Mucosa of gallbladder (tissue), 1 donor: ENCODE data around the gene CNTN4. TPM values are rescaled to one million over a fixed set of nuclear protein-coding genes. Genes with fewer than 3 reads are reported as not detected.

ENCODE experiments used
- DNase-seq: peaks from one replicate; pipeline ENCODE4 v3.0.0-alpha.2; 2020; ENCODE audit warnings: low spot score
- total RNA-seq: library from RNA; stranded (reverse); gene quantifications from one replicate; pipeline ENCODE4 v1.2.1, GENCODE V29; 2021
- donor health status: DM: no; HTN: no; CAD: no.

CNTN4 gene
- total RNA-seq, 1 donor from 2014 or later: 5.2 TPM

- DNase-seq: no peak
Observed at GRCh38 chr3:2392981-2393380, 294.3 kb downstream of the CNTN4 start.

DNA sequence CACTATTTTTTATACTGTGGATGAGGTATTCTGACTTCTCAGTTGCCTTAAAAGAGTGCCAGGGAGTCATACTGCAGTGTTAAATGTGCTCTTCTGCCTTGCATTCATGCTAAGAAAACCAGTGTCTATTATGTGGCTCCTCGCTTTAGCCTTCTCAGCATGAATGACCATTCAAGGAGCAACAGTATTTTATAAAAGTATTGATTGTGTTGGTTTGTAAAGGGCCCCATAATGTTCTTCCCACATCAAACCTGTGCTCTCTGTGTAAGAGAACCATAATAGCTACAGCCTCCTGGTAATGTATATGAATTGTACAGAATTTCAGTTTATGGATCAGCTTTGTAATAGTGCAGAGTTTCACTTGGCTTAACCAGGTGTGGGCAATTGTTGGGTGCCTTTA is 316.4 kb downstream of the CNTN4 start:
- DNase-seq: no peak

DNA sequence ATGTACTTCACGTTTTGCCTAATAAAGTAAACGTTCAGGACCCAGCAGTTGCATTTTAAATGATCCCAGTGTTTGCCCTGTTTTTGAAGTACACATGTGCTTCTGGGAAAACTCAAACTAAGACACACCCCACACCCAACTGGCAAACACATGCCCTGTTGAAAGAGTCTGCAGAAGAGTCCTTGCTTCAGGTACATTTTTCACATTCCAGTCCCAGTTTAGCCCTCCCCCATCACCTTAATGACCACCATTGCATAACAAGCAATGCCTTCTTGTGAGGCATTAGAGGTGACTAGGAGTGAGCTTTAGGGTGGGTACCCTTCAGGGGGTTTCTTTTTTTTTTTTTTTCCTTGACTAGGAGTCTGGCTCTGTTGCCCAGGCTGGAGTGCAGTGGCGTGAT is 322.3 kb downstream of the CNTN4 start:
- DNase-seq: no peak

GRCh38 chr3:2423143-2423542 is 324.5 kb downstream of the CNTN4 start:
- no peak for DNase-seq

DNA sequence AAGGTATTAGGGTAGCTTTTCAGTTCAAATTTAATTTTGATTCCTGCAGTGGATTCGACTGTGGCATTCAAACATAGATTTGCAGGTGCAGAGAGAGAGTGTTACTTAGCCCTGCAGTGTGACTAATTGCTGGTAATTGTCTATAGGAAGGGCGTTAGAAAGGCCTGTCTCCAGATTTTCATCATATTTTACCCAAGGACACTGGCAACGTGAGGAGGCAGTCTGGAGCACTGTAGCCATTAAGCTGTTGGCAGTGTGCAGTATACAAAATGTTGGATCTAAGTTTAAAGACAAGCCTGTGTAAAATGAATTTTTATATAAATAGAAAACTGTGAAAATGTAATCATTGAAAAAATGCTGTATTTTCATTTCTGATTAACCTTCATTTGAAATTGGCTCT is 342.9 kb downstream of the CNTN4 start:
- no peak for DNase-seq

DNA sequence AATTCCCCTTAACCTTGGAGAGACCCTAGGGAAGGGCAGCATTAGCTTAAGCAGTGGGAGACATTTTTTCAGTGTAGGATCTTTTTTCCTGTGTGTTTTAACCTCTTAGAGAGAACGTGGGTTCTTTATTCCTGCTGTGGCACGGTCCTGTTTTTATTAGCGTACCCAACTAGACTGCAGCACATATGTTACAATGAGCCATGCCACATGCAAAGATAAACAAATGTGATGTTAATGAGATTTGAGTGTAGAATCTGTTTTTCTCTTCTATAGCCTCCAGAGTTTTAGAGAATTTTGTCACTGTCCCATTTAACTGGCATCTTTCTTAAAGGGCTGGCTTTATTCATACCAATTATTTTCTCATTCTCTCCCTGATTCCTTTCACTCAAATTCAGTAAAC is 347.5 kb downstream of the CNTN4 start:
- DNase-seq: no peak

- DNase-seq: no peak
Observed at GRCh38 chr3:2452249-2452648, 353.6 kb downstream of the CNTN4 start.

- DNase-seq: no peak
Observed at GRCh38 chr3:2454865-2455264, 356.2 kb downstream of the CNTN4 start.

DNA sequence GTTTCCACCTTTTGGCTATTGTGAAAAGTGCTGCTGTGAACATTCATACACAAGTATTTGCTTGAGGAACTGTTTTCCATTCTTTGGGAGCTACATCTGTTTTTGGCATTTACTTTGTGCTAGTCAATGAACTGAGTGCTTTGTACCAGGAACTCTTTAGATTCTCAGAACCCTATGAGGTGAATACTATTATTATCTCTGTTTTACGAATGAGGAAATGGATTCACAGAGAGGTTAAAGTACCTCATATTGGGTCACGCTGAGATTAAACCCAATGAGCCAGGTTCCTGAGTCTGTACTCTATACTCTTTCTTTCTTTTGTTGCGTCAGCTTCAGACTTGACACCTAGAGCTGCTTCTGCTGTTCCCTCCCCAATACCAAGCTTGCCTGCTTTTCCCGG is 358.1 kb downstream of the CNTN4 start:
- DNase-seq: no peak

- DNase-seq: no peak
Observed at GRCh38 chr3:2458816-2459215, 360.1 kb downstream of the CNTN4 start.

DNA sequence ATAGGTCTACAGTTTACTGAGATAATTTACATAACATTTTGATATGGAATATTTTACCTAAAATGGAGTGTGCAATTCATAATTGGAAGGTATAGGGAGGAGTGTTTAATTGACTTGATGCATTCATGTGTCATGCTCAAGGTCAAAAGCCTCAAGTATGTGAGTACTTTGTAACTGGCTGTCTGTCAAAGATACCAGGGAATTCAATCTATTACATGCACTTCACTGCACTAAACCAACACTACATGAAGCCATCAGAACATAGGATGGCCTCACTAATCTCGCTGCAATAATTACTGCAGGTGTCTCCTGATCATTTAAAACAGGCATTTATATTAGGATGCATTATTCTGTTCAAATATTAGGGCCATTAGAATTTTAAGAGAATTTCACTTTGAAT is 367.2 kb downstream of the CNTN4 start:
- DNase-seq: no peak

GRCh38 chr3:2468816-2469215 is 370.1 kb downstream of the CNTN4 start:
- no peak for DNase-seq

GRCh38 chr3:2476996-2477395 is 378.3 kb downstream of the CNTN4 start:
- DNase-seq: no peak

DNA sequence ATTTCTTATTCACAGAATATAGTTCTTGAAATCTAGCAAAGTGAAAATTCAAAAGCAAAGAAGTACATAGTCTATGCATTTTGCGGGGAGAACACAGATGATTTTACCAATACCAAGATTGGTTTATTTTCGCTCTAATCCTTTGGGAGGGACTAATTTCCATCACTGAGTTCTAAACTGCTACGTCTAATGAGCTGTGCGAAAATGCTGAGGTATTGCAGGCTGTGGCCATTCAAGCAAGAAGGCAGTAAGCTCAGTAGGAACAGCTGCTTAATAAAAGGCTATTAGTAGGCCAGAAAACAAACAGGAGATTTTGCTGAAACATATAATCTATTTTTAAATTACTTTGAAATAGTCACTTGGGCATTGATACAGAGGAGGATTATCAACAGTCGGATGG is 379.0 kb downstream of the CNTN4 start:
- DNase-seq: no peak

- DNase-seq: no peak
Observed at GRCh38 chr3:2484162-2485026, 385.7 kb downstream of the CNTN4 start.

DNA sequence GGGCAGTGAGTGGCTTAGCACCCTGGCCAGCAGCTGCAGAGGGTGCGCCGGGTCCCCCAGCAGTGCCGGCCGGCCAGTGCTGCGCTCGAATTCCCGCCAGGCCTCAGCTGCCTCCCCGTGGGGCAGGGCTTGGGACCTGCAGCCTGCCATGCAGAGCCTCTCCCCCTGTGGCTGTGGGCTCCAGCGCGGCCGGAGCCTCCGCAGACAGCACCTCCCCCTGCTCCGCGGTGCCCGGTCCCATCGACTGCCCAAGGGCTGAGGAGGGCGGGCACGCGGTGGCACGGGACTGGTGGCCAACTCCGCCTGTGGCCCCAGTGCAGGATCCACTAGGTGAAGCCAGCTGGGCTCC is 386.3 kb downstream of the CNTN4 start:
- no peak for DNase-seq

GRCh38 chr3:2495746-2496145 is 397.1 kb downstream of the CNTN4 start:
- DNase-seq: no peak

DNA sequence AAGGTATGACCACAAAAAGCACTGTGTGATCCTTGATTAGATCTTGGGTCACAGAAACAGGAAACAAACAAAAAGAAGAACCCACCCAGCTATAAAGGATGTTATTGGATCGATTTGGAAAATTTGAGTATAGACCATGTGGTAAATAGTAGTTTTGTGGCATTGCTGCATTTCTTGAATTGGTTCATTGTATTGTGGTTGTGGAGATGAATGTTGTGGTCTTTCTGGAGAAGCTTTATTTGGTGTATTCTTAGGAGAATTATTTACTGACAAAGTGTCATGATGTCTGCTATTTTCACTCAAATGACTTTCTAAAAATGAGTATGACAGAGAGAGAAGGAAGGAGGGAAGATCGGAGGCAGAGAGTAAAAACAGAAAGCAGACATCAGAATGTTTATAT is 406.2 kb downstream of the CNTN4 start:
- DNase-seq: no peak

- DNase-seq: no peak
Observed at GRCh38 chr3:2506776-2507175, 408.1 kb downstream of the CNTN4 start.

GRCh38 chr3:2510591-2511145 is 412.0 kb downstream of the CNTN4 start:
- no peak for DNase-seq

GRCh38 chr3:2511356-2511755 is 412.7 kb downstream of the CNTN4 start:
- DNase-seq: no peak

GRCh38 chr3:2512881-2513280 is 414.2 kb downstream of the CNTN4 start:
- no peak for DNase-seq

DNA sequence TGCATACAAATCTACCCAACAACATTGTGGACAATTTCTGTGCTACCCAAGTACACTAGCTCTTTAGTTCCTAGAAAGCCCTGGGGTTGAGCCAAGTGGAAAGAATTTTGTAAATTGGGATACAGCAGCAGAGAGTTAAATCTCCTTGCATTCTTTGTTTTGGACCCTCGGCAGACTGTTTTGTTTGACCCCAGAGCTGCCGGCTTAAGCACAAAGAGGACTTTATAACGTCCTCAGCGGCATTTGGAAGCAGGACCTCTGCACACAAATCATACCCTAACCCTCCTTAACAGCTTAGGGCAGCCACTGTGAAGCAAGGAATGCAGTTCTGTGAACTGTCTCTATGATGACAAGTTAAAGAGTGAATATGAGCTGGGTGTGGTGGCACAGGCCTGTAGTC is 415.3 kb downstream of the CNTN4 start:
- DNase-seq: no peak
